NCI-H1092 treated with DMSO at 0.1 percent for 48 hours (cell line): Measurements from ENCODE around the gene ZNF211.

Experiments
- DNase-seq: peaks from one replicate; lab custom pipeline; 2025; lab: John Stamatoyannopoulos, UW

Gene ZNF211

DNA sequence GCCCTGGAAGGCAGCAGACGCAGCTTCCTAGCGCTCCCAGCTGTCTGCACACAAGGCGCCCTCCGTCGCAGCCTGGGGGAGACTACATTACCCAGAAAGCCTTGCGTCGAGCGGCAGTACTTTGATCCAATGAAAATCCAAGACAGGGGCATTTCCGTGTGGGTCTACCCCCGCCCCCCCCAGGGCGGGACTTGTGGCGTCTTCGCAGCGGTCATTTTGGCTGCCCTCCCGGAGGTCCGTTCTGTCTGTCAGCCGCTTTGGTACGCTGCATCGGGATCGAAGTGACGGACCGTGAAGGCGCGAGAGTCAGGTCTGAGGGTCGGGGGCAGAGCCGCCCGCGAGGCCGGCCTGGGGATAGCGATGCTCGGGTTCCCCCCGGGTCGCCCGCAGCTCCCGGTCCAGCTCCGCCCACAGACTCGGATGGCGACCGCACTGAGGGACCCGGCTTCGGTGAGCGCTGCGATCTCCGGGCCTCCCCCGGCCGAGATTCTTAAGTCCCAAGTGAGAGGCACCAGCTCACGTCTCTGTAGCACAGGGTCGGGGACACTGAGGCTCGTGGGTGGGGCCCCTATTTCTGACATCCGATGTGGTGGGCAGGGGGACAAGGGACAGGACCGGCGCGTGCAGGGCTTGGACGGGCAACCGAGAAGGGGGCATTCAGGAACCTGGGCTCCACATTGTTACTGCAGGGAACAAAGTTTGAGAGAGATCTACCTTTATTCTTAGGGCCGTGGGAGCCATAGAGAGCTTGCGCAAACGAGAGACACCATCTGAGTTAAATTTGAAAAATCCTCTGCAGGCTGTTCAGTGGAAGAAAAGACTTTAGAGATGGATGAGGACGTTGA is at the start of gene ZNF211:
Gene ZNF211 (plus strand): TSS at position 182 of the 845 bp plus-strand sequence. CDS start 179 bp downstream, at position 361.
- peak; percentile 88 for DNase-seq

DNA sequence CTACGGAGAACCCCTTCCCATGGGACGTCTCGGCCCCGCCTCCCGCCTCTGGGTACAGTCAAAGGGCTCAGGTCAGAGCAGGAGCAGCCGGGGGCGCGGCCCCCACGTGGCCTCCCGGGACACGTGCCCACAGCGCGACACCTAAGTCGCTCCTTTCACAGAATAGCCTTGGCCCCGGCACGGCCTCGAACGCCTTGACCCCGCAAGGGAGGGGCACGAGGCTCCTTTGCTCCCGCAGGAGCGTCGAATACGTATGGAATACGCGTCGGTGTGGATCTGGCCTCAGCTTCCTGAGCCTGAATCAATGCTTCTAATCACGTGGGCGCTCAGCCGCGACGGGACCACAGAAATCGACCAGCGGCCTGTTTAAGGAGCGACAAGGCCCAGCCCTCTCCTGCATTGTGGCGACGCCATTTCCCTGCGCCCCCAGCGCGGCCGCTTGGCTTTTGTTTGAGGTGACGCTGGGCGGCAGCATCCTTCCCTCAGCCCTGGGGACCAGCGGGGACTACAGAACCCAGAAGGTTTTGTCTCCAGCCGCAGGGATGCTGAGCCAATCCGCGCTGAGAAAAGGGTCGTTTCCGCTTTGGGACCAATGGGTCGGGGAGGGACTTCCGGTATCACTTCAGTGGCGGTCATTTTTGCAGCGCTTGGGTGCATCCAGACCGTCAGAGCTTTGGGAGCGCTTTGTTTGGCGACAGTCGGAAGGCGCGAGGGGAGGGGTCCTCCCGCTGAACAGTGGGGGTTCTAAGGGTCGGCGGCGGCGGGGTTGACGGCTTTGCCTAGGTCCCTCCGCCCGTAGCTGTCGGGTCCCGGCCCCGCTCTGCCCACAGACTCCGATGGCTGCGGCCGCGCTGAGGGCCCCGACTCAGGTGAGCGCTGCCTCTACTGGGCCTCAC is 49.2 kb upstream of the ZNF211 start, which contains the start of gene ZIK1:
Gene ZIK1 (plus strand): TSS at position 625 of the 896 bp plus-strand sequence. CDS start 212 bp downstream, at position 837.
- peak; percentile 88 for DNase-seq

DNA sequence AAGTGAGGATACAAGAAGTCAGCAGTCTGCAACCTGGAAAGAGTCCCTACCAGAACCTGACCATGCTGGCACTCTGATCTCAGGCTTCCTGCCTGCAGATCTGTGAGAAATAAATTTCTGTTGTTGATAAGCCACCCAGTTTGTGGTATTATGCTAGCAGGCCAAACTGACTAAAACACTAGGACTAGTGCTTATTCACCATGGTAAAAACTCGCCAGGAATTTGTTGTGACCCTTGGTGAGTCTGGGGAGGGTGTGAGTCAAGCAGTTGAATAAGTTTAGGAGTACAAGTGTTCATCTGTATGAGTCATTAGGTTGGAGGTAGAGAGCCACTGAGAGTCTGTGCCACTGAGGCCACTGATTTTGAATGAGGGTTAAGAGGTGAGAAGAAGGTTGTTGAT is 45.4 kb upstream of the ZNF211 start:
- DNase-seq, result no peak

DNA sequence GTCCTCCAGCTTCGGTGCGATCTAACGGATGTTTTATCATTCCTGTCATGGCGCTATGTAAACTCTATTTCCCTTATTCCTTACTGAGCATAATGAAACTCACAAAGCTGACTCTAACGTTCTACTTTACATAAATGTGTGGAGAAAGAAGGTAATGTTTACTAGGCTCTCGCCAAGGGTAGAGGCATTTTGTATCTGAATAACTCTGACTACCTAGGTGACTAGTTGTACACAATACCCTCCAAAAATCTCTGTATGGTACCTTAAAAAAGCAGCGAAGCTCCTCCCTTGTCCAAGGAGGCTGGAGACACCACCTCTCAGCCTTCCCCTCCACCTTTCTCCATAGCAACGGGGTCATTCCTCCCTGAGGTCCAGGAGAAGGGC is 33.6 kb upstream of the ZNF211 start:
- DNase-seq, result no peak

DNA sequence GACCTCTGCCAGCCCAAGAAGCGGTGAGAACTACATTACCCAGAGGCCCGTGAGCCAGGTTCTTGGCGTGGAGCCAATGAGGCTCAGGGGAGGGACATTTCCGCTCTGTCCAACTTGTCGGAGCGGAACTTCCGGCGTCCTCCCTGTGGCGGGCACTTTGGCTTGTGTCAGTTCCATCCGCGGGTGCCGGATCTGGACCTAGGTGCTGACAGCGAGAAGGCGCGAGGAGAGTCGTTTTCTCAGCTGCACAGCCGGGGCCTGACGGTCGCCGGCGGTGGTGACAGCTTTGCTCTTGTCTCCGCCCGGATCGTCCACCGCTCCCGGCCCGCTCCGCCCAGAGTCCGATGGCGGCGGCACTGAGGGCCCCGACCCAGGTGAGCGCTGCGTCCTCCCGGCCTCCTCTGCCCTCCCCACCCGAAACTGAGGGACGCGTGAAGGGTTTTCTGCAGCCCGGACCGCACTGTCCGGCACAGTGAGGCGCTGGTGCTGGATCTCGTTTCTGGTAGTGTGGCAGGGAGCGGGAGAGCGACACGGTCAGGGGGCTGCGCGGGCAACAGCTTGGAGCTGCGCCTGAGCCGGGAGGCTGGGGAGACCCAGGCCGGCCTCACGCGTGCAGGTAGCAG is 33.1 kb upstream of the ZNF211 start, which contains the start of gene ZNF530:
Gene ZNF530 (plus strand): TSS at position 125 of the 623 bp plus-strand sequence. CDS start 4,461 bp downstream, outside the sequence.
- peak; percentile 72 for DNase-seq

DNA sequence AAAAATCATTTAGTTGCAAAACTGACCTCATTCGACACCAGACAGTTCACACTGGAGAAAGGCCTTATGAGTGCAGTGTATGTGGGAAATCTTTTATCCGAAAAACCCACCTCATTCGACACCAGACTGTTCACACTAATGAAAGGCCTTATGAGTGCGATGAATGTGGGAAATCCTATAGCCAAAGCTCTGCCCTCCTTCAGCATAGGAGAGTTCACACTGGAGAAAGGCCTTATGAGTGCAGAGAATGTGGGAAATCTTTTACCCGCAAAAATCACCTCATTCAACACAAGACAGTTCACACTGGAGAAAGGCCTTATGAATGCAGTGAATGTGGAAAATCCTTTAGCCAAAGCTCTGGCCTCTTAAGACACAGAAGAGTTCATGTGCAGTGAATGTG is 26.0 kb upstream of the ZNF211 start:
- no peak for DNase-seq

DNA sequence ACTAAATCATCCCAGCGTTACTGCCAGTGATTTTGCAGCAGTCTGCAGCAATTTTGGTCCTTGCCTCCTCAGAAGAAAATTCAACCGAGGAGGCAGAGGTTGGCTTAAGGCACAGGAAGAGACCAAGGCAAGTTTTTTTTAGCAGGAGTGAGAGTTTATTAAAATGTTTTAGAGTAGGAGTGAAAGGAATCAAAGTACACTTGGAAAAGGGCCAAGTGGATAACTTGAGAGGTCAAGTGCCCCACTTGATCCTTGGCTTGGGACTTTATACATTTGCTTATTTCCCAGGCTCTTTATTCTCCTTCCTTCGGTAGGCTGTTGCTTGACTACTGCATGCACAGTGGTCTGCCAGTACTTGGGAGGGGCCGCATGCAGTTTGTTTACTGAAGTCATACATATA is 21.9 kb upstream of the ZNF211 start:
- DNase-seq, result no peak

GRCh38 chr19:57613941-57614743 is 18.8 kb upstream of the ZNF211 start, which contains the start of gene ZNF134:
Gene ZNF134, plus strand, starts transcription at chr19:57614242. Its CDS starts 5,227 bp downstream, at chr19:57619469.
- DNase-seq, result peak; percentile 76

- no peak for DNase-seq
Observed at GRCh38 chr19:57615346-57615745, 17.6 kb upstream of the ZNF211 start.

GRCh38 chr19:57620673-57621348 is 12.2 kb upstream of the ZNF211 start:
- DNase-seq, result no peak

GRCh38 chr19:57623091-57623490 is 9.9 kb upstream of the ZNF211 start:
- no peak for DNase-seq

DNA sequence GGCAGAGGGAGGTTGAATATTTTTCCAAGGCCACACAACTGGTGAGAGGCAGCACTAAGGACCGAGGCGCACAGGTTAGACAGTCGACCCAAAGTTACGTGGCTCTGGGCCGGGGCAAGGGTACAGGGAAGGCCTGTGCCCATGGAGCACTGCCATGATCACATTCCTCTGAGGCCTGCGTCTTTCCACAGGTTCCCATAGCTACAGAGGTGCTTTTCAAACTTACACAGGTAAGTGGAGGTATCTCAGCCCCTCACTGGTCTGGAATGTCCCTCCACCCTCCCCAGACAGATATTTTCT is 814 bp downstream of the ZNF211 start:
- DNase-seq, result no peak

- no peak for DNase-seq
Observed at GRCh38 chr19:57637379-57637778, 4.4 kb downstream of the ZNF211 start.

- no peak for DNase-seq
Observed at GRCh38 chr19:57641715-57642234, 8.8 kb downstream of the ZNF211 start.

GRCh38 chr19:57642396-57643046 is 9.6 kb downstream of the ZNF211 start:
- DNase-seq, result no peak

DNA sequence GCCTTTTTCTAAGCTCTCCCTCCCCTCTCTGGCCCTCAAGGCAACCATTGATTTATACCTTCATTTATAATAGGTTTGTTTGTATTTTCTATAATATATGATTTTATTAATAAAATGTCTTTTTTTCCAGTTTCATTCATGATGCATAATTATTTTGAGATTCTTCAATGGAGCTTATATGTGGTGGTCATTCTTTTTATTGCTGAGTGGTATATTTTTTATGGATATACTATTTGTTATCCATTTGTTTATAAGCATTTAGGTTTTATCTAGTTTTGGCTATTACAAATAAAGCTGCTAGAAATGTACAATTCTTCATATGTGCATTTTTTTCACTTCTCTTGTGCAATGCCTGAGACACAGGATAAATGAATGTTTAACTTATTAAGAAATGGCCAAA is 10.8 kb downstream of the ZNF211 start:
- DNase-seq, result no peak

DNA sequence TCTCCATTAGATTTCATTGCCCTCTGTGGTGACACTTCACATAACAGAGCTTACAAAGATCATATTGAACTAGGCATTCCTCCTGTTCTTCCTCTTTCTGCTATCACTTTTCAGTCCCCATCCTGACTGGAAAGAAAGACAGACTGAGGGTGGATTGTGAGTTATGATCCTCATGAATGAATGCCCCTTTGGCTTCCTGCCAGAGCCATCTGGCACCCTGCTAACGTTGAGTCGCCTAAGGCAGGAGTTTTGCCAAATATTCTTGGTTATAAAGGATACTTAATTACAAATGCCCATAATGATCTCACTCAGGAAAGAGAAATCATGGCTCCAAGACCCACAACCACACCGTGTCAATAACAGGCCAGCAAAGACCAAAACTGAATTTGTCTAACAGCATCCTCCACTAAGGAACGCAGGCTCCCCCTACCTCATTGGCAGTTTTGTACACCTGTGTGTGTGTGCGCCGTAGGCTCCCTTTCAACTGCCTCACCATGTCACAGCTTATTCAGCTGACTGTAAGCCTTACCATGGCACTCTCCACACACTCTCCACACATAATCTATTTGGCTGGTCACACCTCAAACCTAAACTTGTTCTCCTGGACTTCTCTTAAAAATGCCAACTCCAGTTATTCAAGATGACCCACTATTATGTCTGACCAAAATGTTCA is 15.5 kb downstream of the ZNF211 start:
- DNase-seq, result peak; percentile 21

GRCh38 chr19:57651654-57651996 is 18.7 kb downstream of the ZNF211 start:
- no peak for DNase-seq

DNA sequence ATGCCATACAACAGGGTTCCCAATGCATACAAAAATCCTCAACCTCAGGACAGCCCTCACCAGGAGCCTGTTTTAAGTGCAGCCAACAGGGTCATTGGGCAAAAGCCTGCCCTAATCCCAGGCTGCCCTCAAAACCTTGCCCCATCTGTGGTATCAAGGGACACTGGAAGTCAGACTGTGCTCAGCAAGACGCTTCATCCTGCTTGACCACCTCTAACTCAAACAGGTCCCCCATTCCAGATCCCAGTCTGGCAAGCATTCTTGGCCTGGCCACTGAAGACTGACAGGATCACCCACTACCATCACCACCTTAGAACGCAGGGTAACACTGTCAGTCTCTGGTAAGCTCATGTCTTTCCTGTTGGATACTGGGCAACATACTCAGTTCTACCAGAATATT is 20.7 kb downstream of the ZNF211 start:
- DNase-seq, result no peak

DNA sequence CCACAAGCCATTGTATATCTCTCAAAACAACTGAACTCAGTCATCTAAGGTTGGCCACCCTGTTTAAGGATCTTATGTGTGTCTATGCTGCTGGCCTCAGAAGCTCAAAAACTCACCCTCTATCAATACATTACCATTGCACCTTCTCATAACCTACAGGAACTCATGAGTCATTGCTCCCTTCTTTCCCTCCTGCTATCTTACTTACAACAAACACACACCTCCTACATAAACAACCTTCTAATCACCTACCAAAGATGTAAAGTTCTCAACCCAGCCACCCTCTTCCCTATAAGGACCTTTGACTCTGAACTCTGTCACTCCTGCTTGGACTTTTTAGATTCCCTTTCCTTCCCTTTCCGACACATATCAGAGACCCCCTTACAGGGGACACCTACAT is 22.5 kb downstream of the ZNF211 start:
- DNase-seq, result no peak
